Measurements from ENCODE around the gene NEUROD4.

The NEUROD4 gene

GRCh38 chr12:55008944-55009585, 10.7 kb upstream of the NEUROD4 start:
- no peak for TF ChIP-seq FOXP2 (optimal IDR thresholded peaks at IDR 0.05; ENCODE audit: borderline replicate concordance, extremely low read depth, extremely low read length, insufficient read depth)
- TF ChIP-seq SIN3A (IDR thresholded peaks at IDR 0.05; ENCODE audit: borderline replicate concordance, insufficient read depth, low read length): no peak

GRCh38 chr12:55017416-55017925, 2.3 kb upstream of the NEUROD4 start:
- no peak for TF ChIP-seq REST (IDR thresholded peaks at IDR 0.05; ENCODE audit: insufficient read depth in 1 of 2, low read depth in 2 of 2, low read length in 2 of 2)
- no peak for TF ChIP-seq FOXP2 (optimal IDR thresholded peaks at IDR 0.05; ENCODE audit: borderline replicate concordance, extremely low read depth, extremely low read length, insufficient read depth)
- TF ChIP-seq SIN3A (IDR thresholded peaks at IDR 0.05; ENCODE audit: borderline replicate concordance, insufficient read depth, low read length): no peak
- TF ChIP-seq POLR2AphosphoS5 (IDR thresholded peaks at IDR 0.05; ENCODE audit: low read depth, low read length): no peak
- no peak for TF ChIP-seq TAF1 (IDR thresholded peaks at IDR 0.05; ENCODE audit: borderline replicate concordance, insufficient read depth, low read length)

- TF ChIP-seq SIN3A (IDR thresholded peaks at IDR 0.05; ENCODE audit: borderline replicate concordance, insufficient read depth, low read length): no peak
- no peak for TF ChIP-seq POLR2AphosphoS5 (IDR thresholded peaks at IDR 0.05; ENCODE audit: low read depth, low read length)
- no peak for TF ChIP-seq FOXP2 (optimal IDR thresholded peaks at IDR 0.05; ENCODE audit: borderline replicate concordance, extremely low read depth, extremely low read length, insufficient read depth)
- no peak for TF ChIP-seq TAF1 (IDR thresholded peaks at IDR 0.05; ENCODE audit: borderline replicate concordance, insufficient read depth, low read length)
- no peak for TF ChIP-seq REST (IDR thresholded peaks at IDR 0.05; ENCODE audit: insufficient read depth in 1 of 2, low read depth in 2 of 2, low read length in 2 of 2)
These were observed 4.8 kb downstream of the NEUROD4 start for GRCh38 chr12:55024575-55024974.

GRCh38 chr12:55025508-55025907, 5.7 kb downstream of the NEUROD4 start:
- TF ChIP-seq POLR2AphosphoS5 (IDR thresholded peaks at IDR 0.05; ENCODE audit: low read depth, low read length) (no peak), SIN3A (IDR thresholded peaks at IDR 0.05; ENCODE audit: borderline replicate concordance, insufficient read depth, low read length) (no peak), REST (IDR thresholded peaks at IDR 0.05; ENCODE audit: insufficient read depth in 1 of 2, low read depth in 2 of 2, low read length in 2 of 2) (no peak), TAF1 (IDR thresholded peaks at IDR 0.05; ENCODE audit: borderline replicate concordance, insufficient read depth, low read length) (no peak), FOXP2 (optimal IDR thresholded peaks at IDR 0.05; ENCODE audit: borderline replicate concordance, extremely low read depth, extremely low read length, insufficient read depth) (no peak)

GRCh38 chr12:55034218-55034617, 14.4 kb downstream of the NEUROD4 start:
- no peak for TF ChIP-seq SIN3A (IDR thresholded peaks at IDR 0.05; ENCODE audit: borderline replicate concordance, insufficient read depth, low read length)
- no peak for TF ChIP-seq POLR2AphosphoS5 (IDR thresholded peaks at IDR 0.05; ENCODE audit: low read depth, low read length)
- no peak for TF ChIP-seq REST (IDR thresholded peaks at IDR 0.05; ENCODE audit: insufficient read depth in 1 of 2, low read depth in 2 of 2, low read length in 2 of 2)
- no peak for TF ChIP-seq TAF1 (IDR thresholded peaks at IDR 0.05; ENCODE audit: borderline replicate concordance, insufficient read depth, low read length)
- TF ChIP-seq FOXP2 (optimal IDR thresholded peaks at IDR 0.05; ENCODE audit: borderline replicate concordance, extremely low read depth, extremely low read length, insufficient read depth): no peak

Measured in PFSK-1 (cell line).